ENCODE results near the gene PCSK1N. TPM values are rescaled to one million over a fixed set of nuclear protein-coding genes. Genes with fewer than 3 reads are reported as not detected.
A peak's percentile ranks its signal among the peaks of the same experiment; 100 is the strongest.

PCSK1N gene
- total and polyA plus RNA-seq, 9 of the 15 experiments (the other 6 are each of a cell fraction or from before 2014, with no cell fraction given) = 0.07 to 0.55 (median 0.54) TPM; not detected in 6

- TF ChIP-seq CBX1 (IDR thresholded peaks at IDR 0.05; ENCODE audit: low read depth) = no peak
- no peak for TF ChIP-seq BRD4 (IDR thresholded peaks at IDR 0.05)
- 0 out of 2 replicates have a peak, but pooled peaks have one; percentile 22 for TF ChIP-seq FOXP1 (CRISPR knock-in tag; IDR thresholded peaks at IDR 0.05)
- peak; percentile 30; the same call in 1 of the 2 replicates for TF ChIP-seq PKNOX1 (IDR thresholded peaks at IDR 0.05)
- no peak for TF ChIP-seq PYGO2 (tag; IDR thresholded peaks at IDR 0.05)
- no peak for TF ChIP-seq ID3 (CRISPR knock-in tag; IDR thresholded peaks at IDR 0.05)
- TF ChIP-seq ID3 (tag; IDR thresholded peaks at IDR 0.05) = no peak; the same call in 1 of the 2 replicates
- no peak; the same call in 1 of the 2 replicates for TF ChIP-seq RNF2 (IDR thresholded peaks at IDR 0.05)
- TF ChIP-seq PML (IDR thresholded peaks at IDR 0.05; ENCODE audit: low read length) = peak; percentile 73; the same call in 1 of the 2 replicates
- peak; percentile 85; the same call in 1 of the 2 replicates for TF ChIP-seq ZNF609 (CRISPR knock-in tag; IDR thresholded peaks at IDR 0.05; ENCODE audit: borderline replicate concordance)
- 0 out of 2 replicates have a peak, but pooled peaks have one; percentile 51 for TF ChIP-seq ZFP91 (CRISPR knock-in tag; IDR thresholded peaks at IDR 0.05)
- TF ChIP-seq NFIC (IDR thresholded peaks at IDR 0.05) = peak; percentile 68
- peak; percentile 85 for TF ChIP-seq L3MBTL2 (IDR thresholded peaks at IDR 0.05)
- peak; percentile 88 for TF ChIP-seq TEAD4 (IDR thresholded peaks at IDR 0.05; ENCODE audit: low read length)
- 0 out of 2 replicates have a peak, but pooled peaks have one; percentile 25 for TF ChIP-seq TEAD4 (CRISPR knock-in tag; IDR thresholded peaks at IDR 0.05; ENCODE audit: borderline replicate concordance)
- peak; percentile 26; the same call in 1 of the 2 replicates for TF ChIP-seq ATF3 (IDR thresholded peaks at IDR 0.05)
- peak; percentile 44; the same call in 1 of the 2 replicates for TF ChIP-seq ATF3 (CRISPR knock-in tag; conservative IDR thresholded peaks at IDR 0.05)
- TF ChIP-seq TOE1 (IDR thresholded peaks at IDR 0.05; ENCODE audit: borderline replicate concordance) = peak; percentile 49
- TF ChIP-seq TOE1 (CRISPR knock-in tag; IDR thresholded peaks at IDR 0.05; ENCODE audit: borderline replicate concordance, low read depth) = no peak
- 0 out of 2 replicates have a peak, but pooled peaks have one; percentile 16 for TF ChIP-seq PTRF (tag; IDR thresholded peaks at IDR 0.05)
These were observed 41.0 kb downstream of the PCSK1N start (continued) for GRCh38 chrX:48794340-48794910.

Measured in K562 (cell line).